ENCODE results near the gene MINK1.

- no peak for TF ChIP-seq REST (IDR thresholded peaks at IDR 0.05)
- TF ChIP-seq CTCF (IDR thresholded peaks at IDR 0.05) = no peak
- no peak for TF ChIP-seq HES2 (IDR thresholded peaks at IDR 0.05)
- TF ChIP-seq KDM5A (IDR thresholded peaks at IDR 0.05) = no peak
- TF ChIP-seq EP300 (IDR thresholded peaks at IDR 0.05) = no peak
These were observed 13.7 kb downstream of the MINK1 start for GRCh38 chr17:4846635-4847390.

All from A549 (cell line).